ENCODE data around the gene LSP1. TPM values are rescaled to one million over a fixed set of nuclear protein-coding genes. Genes with fewer than 3 reads are reported as not detected.

LSP1 gene
- total and polyA plus RNA-seq, 2 donors (not counting 1 experiment from before 2014, with no cell fraction given), result 0.19 to 1.8 TPM

DNA sequence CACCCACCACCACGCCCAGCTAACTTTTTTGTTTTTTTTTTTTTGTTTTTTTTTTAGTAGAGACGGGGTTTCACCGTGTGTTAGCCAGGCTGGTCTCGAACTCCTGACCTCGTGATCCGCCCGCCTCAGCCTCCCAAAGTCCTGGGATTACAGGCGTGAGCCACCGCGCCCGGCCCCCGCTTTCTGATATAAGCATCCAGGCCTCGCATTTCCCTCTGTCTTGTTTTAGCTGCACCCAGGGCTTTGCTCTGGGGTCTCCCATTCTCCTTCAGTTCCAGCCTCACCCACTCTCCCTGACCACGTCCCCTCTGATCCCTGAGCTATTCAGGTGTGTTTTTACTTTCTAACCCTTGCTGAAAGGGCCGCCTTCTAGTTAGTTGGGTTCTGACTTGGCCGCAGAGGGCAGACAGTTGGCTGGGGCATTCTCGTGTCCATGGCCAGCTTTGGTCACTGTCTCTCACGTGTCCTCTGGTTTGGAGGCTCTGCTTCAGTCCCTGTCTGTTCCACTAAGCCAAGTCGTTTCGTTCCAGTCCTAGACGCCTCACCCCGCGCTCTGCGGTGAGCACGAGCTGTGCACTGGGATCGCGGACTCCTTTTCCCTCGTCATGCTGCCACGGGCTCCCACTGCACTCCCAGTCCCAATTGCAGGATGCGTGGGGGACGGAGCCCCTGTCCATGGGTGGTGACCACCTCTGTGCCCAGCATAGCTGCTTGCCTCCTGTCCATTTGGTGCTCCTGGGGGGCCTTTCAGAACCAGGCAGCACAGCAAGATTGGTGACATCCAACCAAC lies 60.6 kb downstream of the LSP1 start:
- TF ChIP-seq EZH2 (IDR thresholded peaks at IDR 0.05; ENCODE audit: low read length, missing control alignments) (no peak), CTCF (conservative IDR thresholded peaks at IDR 0.05 in 1 of 2, IDR thresholded peaks at IDR 0.05 in 1 of 2; ENCODE audit: low read depth in 1 of 2, low read length in 2 of 2) (no peak)
- H4K20me1 ChIP-seq (ENCODE audit: control insufficient read depth, extremely low read depth, insufficient read depth, low read length), result no peaks in the 10 kb centered on the region
- H3K79me2 ChIP-seq (ENCODE audit: control insufficient read depth, insufficient read depth, low read length), result no peaks in the 10 kb centered on the region
- H3K4me2 ChIP-seq (ENCODE audit: extremely low read depth, insufficient read depth, low read length), result no peak overlapping the region
- H3K9me3 ChIP-seq (ENCODE audit: control insufficient read depth, insufficient read depth, low read depth, low read length), result no peaks in the 10 kb centered on the region
- no peak overlapping the region for H3K4me3 ChIP-seq (replicated peaks in 1 of 4; ENCODE audit: control extremely low read depth in 1 of 4, insufficient read depth in 1 of 4, low read depth in 3 of 4, low read length in 4 of 4)
- H3K27ac ChIP-seq (ENCODE audit: insufficient read depth, low read length), result no peak overlapping the region
- no peaks in the 10 kb centered on the region for H3K27me3 ChIP-seq (ENCODE audit: control insufficient read depth, insufficient read depth, low read length)
- DNase-seq (ENCODE audit: low read depth in 2 of 2), result no peak
- H3K4me1 ChIP-seq (ENCODE audit: control insufficient read depth, extremely low read depth, insufficient read depth, low read length), result no peaks in the 10 kb centered on the region
- H3K36me3 ChIP-seq (ENCODE audit: control insufficient read depth, insufficient read depth, low read length), result no peaks in the 10 kb centered on the region
- H3K9ac ChIP-seq (ENCODE audit: insufficient read depth, low read length), result no peak overlapping the region
- no peak overlapping the region for H2AFZ ChIP-seq (ENCODE audit: low read length)

DNA sequence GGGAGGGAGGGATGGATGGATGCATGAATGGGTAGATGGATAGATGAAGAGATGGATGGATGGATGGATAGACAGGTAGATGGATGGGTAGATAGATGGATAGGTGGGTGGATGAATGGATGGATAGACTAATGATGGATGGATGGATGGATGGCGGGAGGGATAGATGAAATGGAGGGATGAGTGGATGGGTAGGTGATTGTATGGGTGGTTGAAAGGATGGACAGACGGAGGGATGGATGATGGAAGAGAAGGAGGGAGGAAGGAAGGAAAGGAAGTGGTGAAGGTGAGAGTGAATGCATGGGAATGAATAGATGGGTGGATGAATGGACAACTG lies 62.9 kb downstream of the LSP1 start:
- no peaks in the 10 kb centered on the region for H3K27me3 ChIP-seq (ENCODE audit: control insufficient read depth, insufficient read depth, low read length)
- H3K27ac ChIP-seq (ENCODE audit: insufficient read depth, low read length), result no peak overlapping the region
- no peak overlapping the region for H3K9ac ChIP-seq (ENCODE audit: insufficient read depth, low read length)
- no peaks in the 10 kb centered on the region for H3K36me3 ChIP-seq (ENCODE audit: control insufficient read depth, insufficient read depth, low read length)
- H3K4me2 ChIP-seq (ENCODE audit: extremely low read depth, insufficient read depth, low read length), result no peak overlapping the region
- TF ChIP-seq CTCF (conservative IDR thresholded peaks at IDR 0.05 in 1 of 2, IDR thresholded peaks at IDR 0.05 in 1 of 2; ENCODE audit: low read depth in 1 of 2, low read length in 2 of 2) (no peak), EZH2 (IDR thresholded peaks at IDR 0.05; ENCODE audit: low read length, missing control alignments) (no peak)
- H3K9me3 ChIP-seq (ENCODE audit: control insufficient read depth, insufficient read depth, low read depth, low read length), result no peaks in the 10 kb centered on the region
- H4K20me1 ChIP-seq (ENCODE audit: control insufficient read depth, extremely low read depth, insufficient read depth, low read length), result no peaks in the 10 kb centered on the region
- DNase-seq (ENCODE audit: low read depth in 2 of 2), result no peak
- H3K4me1 ChIP-seq (ENCODE audit: control insufficient read depth, extremely low read depth, insufficient read depth, low read length), result no peaks in the 10 kb centered on the region
- H3K79me2 ChIP-seq (ENCODE audit: control insufficient read depth, insufficient read depth, low read length), result no peaks in the 10 kb centered on the region
- no peak overlapping the region for H3K4me3 ChIP-seq (replicated peaks in 1 of 4; ENCODE audit: control extremely low read depth in 1 of 4, insufficient read depth in 1 of 4, low read depth in 3 of 4, low read length in 4 of 4)
- H2AFZ ChIP-seq (ENCODE audit: low read length), result no peak overlapping the region

- Histone ChIP-seq H3K9me3 (ENCODE audit: control insufficient read depth, insufficient read depth, low read depth, low read length) (no peaks in the 10 kb centered on the region), H3K9ac (ENCODE audit: insufficient read depth, low read length) (no peak overlapping the region), H3K36me3 (ENCODE audit: control insufficient read depth, insufficient read depth, low read length) (no peaks in the 10 kb centered on the region), H3K79me2 (ENCODE audit: control insufficient read depth, insufficient read depth, low read length) (no peaks in the 10 kb centered on the region), H3K27me3 (ENCODE audit: control insufficient read depth, insufficient read depth, low read length) (no peaks in the 10 kb centered on the region), H3K4me3 (replicated peaks in 1 of 4; ENCODE audit: control extremely low read depth in 1 of 4, insufficient read depth in 1 of 4, low read depth in 3 of 4, low read length in 4 of 4) (no peak overlapping the region), H4K20me1 (ENCODE audit: control insufficient read depth, extremely low read depth, insufficient read depth, low read length) (no peaks in the 10 kb centered on the region), H3K4me2 (ENCODE audit: extremely low read depth, insufficient read depth, low read length) (no peak overlapping the region), H2AFZ (ENCODE audit: low read length) (no peak overlapping the region), H3K27ac (ENCODE audit: insufficient read depth, low read length) (no peak overlapping the region), H3K4me1 (ENCODE audit: control insufficient read depth, extremely low read depth, insufficient read depth, low read length) (no peaks in the 10 kb centered on the region)
- DNase-seq (ENCODE audit: low read depth in 2 of 2), result no peak
- no peak for TF ChIP-seq CTCF (conservative IDR thresholded peaks at IDR 0.05 in 1 of 2, IDR thresholded peaks at IDR 0.05 in 1 of 2; ENCODE audit: low read depth in 1 of 2, low read length in 2 of 2)
- no peak for TF ChIP-seq EZH2 (IDR thresholded peaks at IDR 0.05; ENCODE audit: low read length, missing control alignments)
These were observed 63.5 kb downstream of the LSP1 start for GRCh38 chr11:1916132-1916985.

All from fibroblast of lung (primary cell).